LNCaP clone FGC (cell line): ENCODE measurements around the gene SVEP1.
"Not testable (repeated sequence)": the region's sequence is repeated elsewhere in the genome, so short reads cannot be mapped to it uniquely, and the experiment has no call there.

Experiments used
- DNase-seq: peaks from one replicate; pipeline ENCODE4 v3.0.0-alpha.2; 2011; ENCODE audit warnings: low read depth
- H3K4me3 ChIP-seq: 2 replicates; pipeline ENCODE4 v1.5.1; 2011; ENCODE audit warnings: mild to moderate bottlenecking, low read depth, low read length, control low read depth
- TF ChIP-seq, protein P1 (sequence below): IDR thresholded peaks from 2 replicates; pipeline ENCODE4 v1.5.1; 2012; ENCODE audit warnings: mild to moderate bottlenecking; ENCODE audit not compliant: control insufficient read depth, insufficient read depth; ENCODE audit errors: extremely low read depth

Gene SVEP1

GRCh38 chr9:110364451-110364850 is 215.1 kb downstream of the SVEP1 start:
- DNase-seq = no peak
- TF ChIP-seq, protein P1, sequence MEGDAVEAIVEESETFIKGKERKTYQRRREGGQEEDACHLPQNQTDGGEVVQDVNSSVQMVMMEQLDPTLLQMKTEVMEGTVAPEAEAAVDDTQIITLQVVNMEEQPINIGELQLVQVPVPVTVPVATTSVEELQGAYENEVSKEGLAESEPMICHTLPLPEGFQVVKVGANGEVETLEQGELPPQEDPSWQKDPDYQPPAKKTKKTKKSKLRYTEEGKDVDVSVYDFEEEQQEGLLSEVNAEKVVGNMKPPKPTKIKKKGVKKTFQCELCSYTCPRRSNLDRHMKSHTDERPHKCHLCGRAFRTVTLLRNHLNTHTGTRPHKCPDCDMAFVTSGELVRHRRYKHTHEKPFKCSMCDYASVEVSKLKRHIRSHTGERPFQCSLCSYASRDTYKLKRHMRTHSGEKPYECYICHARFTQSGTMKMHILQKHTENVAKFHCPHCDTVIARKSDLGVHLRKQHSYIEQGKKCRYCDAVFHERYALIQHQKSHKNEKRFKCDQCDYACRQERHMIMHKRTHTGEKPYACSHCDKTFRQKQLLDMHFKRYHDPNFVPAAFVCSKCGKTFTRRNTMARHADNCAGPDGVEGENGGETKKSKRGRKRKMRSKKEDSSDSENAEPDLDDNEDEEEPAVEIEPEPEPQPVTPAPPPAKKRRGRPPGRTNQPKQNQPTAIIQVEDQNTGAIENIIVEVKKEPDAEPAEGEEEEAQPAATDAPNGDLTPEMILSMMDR = no peak

GRCh38 chr9:110358992-110359391 is 220.5 kb downstream of the SVEP1 start:
- not testable (repeated sequence) for H3K4me3 ChIP-seq, DNase-seq

More at GRCh38 chr9:110364451-110364850, 215.1 kb downstream of the SVEP1 start:
- H3K4me3 ChIP-seq = no peak overlapping the region

GRCh38 chr9:110357505-110357904 is 222.0 kb downstream of the SVEP1 start:
- H3K4me3 ChIP-seq = no peak overlapping the region
- no peak for DNase-seq
- TF ChIP-seq, protein P1 = no peak

DNA sequence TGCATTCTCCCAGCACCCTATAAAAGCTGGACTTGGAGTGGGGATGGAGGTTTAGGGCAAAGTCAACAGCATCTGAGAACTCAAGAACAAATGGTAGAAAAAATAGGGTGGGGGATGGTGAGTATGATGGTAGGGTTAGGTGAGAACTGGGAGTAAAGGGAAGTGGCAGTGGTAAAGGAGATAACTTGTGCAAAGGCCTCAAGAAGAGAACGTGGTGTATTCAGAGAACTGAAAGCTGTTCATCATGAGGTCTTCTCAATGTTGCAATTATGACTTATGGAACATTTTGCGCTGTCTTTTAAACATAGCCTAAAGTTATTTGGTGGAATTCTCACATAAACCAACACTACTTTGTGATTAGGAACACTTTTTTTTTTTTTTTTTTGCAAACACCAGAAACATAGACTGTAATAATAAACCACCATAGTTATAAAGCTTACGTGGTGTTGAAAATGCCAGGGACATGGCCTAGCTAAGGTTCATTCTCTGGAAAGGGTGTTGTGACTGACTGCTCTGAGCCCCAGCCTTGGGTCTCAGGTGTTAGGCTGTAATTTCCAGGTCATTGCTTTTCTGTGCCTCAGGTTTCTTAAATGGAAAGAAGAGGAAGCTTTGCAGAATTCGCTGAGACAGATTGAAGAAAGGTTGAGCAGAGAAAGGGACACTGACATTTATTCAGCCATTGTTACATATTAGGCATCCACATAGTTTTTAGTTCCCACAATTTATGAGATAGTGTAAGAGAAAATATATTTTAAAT is 222.7 kb downstream of the SVEP1 start:
- DNase-seq = no peak
- TF ChIP-seq, protein P1 = no peak

DNA sequence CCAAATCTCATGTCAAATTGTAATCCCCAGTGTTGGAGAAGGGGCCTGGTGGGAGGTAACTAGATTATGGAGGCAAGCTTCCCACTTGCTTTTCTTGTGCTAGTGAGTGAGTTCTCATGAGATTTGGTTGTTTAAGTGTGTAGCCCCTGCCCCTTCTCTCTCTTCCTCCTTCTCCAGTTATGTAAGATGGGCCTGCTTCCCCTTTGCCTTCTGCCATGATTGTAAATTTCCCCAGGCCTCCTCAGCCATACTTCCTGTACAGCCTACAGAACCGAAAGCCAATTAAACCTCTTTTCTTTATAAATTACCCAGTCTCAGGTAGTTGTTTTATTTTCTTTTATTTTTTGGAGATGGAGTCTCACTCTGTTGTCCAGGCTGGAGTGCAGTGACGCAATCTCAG is 223.6 kb downstream of the SVEP1 start:
- H3K4me3 ChIP-seq = no peak overlapping the region
- DNase-seq = no peak
- TF ChIP-seq, protein P1 = no peak

More for the DNA sequence above, 222.7 kb downstream of the SVEP1 start:
- no peak overlapping the region for H3K4me3 ChIP-seq

DNA sequence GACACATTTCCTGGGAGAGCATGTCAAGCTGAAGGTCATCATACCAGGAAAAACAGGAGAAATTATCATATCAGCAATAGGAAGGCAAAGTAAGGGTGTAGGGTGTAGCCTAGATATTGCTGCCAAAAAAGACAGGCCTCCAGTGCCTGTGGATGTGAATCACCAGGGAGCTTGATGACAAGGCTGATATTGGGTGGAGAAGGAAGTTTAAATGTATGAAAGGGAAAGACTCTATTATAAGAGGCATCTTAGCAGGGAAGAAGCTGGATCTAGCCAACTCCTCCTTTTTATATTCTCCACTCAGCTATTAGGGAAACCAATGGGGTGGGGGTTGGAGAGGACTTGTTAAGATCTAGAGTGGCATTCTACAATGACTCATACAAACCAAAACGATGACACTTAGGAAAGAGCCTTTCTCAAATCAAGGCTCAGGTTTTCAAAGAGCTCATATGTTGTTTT is 228.5 kb downstream of the SVEP1 start:
- DNase-seq = no peak
- no peak overlapping the region for H3K4me3 ChIP-seq
- TF ChIP-seq, protein P1 = no peak

DNA sequence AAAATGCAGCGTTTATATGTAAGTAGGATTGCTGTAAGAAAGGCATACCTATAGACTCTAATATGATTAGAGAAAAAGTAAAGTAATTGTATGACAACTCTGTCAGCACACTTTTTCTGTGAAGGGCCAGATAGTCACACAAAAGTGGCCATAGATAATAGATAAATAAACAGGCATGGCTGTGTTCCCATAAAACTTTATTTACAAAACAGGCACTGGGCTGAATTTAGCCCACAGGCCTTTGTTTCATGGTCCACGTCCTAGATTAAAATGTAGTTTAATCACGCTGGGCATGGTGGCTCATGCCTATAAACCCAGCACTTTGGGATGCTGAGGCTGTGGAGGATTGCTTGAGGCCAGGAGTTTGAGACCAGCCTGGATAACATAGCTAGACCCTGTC is 233.2 kb downstream of the SVEP1 start:
- DNase-seq = no peak
- no peak overlapping the region for H3K4me3 ChIP-seq
- TF ChIP-seq, protein P1 = no peak
